ENCODE results near the gene KMT2A.

- TF ChIP-seq, protein P1, sequence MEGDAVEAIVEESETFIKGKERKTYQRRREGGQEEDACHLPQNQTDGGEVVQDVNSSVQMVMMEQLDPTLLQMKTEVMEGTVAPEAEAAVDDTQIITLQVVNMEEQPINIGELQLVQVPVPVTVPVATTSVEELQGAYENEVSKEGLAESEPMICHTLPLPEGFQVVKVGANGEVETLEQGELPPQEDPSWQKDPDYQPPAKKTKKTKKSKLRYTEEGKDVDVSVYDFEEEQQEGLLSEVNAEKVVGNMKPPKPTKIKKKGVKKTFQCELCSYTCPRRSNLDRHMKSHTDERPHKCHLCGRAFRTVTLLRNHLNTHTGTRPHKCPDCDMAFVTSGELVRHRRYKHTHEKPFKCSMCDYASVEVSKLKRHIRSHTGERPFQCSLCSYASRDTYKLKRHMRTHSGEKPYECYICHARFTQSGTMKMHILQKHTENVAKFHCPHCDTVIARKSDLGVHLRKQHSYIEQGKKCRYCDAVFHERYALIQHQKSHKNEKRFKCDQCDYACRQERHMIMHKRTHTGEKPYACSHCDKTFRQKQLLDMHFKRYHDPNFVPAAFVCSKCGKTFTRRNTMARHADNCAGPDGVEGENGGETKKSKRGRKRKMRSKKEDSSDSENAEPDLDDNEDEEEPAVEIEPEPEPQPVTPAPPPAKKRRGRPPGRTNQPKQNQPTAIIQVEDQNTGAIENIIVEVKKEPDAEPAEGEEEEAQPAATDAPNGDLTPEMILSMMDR (conservative IDR thresholded peaks at IDR 0.05; ENCODE audit: low read length), result no peak
- TF ChIP-seq EZH2phosphoT487 (IDR thresholded peaks at IDR 0.05; ENCODE audit: borderline replicate concordance), result no peak
Observed at GRCh38 chr11:118552341-118552740, 116.0 kb downstream of the KMT2A start.

All from Loucy (cell line).